GM11168 (cell line): ENCODE measurements around the gene BANF1.
"Not testable (repeated sequence)": the region's sequence is repeated elsewhere in the genome, so short reads cannot be mapped to it uniquely, and the experiment has no call there.

ENCODE experiments used
- in situ Hi-C: fragments of 300-500 bp; cut with MboI; formaldehyde crosslinking; loops from one replicate; pipeline ENCODE4 v1.12.0; 2022; ENCODE audit warnings: low sequenced_read_pairs; ENCODE audit not compliant: unreplicated experiment

BANF1 gene

DNA sequence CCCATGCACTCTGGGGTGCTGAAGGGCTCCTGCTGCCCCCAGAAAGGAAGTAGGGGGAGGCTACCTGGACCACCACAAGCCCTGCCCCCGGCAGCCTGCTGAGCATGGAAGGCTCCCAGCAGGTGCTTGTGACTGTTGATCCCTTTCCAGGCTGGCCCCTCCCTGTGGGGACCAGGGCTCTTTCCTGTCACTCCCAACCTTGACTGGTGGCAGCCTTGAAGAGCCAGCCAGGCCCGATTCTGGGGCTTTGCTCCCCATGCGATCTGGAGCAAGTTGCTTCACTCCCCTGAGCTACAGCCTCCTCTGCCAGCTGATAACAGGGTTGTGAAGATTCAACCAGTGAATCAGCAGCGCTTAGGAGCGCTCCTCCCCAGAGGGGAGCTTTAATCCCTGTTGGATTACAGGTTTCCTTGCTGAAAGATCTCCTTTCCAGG lies 4.9 kb downstream of the BANF1 start:
- in situ Hi-C loops = no loop called here

GRCh38 chr11:66008095-66008467 lies 5.8 kb downstream of the BANF1 start:
- in situ Hi-C loops = no loop called here

DNA sequence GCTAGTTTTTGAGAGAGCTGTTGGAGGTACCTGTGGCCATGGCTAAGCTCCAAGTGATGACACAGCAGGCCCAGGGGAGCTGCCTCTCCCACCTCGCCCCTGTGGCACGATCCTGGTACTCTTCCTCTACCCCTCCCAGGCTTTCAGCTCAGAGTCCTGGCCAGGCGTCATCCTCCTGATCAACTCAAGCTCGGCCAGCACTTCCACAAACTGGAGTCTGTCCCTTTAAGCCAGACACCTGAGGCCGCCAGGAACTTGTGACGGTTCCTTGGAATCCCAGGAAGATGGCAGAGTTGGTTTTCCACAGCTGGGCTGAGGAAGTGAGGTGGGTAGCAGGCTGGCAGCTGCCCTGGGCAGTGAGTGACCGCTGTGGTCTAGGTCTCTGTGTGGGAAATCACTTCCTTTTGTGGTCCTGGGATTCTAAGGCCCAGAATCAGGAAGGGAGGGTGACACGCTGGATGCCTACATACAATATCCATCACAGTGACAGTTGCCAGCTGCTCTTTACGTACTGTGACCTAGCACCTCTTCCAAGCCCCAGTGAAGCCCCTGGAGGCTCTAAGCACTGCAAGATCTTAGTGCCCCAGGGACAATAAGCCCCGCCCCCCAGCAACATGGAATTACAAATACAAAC lies 6.3 kb downstream of the BANF1 start:
- in situ Hi-C loops = no loop called here

DNA sequence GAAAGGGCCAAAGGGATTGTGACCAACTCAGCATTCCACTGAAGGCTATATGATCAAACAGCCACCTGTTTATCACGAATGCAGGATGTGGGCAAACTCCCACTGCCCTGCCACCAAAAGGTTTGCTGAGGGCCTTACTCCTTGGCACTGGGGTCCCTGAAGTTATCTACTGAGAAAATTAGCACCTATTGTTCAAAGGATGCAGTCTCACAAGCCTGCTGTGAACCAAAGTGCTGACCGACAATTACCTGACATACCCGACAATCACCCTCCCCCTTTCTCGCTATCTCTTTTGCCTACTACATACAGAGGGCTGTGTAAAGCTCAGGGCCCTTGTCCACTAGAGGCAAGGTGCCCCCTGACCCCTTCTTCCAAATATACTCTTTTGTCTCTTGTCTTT lies 7.7 kb downstream of the BANF1 start:
- in situ Hi-C loops = not testable (repeated sequence)

- in situ Hi-C loops = no loop called here
Measured at GRCh38 chr11:66011239-66011784, 9.0 kb downstream of the BANF1 start.

DNA sequence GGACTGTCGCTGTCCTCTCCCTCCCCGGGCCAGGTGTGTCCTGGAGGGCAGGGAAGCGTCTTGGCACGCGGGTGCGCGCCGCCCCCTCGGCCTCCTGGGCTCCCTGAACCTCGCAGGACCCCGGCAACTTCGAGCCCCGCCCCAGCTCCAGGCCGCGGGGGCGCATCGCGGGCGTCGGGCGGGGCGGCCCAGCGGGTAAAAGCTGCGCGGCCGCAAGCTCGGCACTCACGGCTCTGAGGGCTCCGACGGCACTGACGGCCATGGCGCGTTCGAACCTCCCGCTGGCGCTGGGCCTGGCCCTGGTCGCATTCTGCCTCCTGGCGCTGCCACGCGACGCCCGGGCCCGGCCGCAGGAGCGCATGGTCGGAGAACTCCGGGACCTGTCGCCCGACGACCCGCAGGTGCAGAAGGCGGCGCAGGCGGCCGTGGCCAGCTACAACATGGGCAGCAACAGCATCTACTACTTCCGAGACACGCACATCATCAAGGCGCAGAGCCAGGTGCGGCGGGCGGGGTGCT lies 9.5 kb downstream of the BANF1 start, which contains the start of gene CST6:
Gene CST6, plus strand, starts transcription at position 224 of the 519 bp plus-strand sequence. Its CDS starts 37 bp downstream, at position 261.
- in situ Hi-C loops = no loop called here

- in situ Hi-C loops = no loop called here
Measured at GRCh38 chr11:66012371-66012945, 10.2 kb downstream of the BANF1 start.

- in situ Hi-C loops = no loop called here
Measured at GRCh38 chr11:66012946-66013761, 10.9 kb downstream of the BANF1 start.

- in situ Hi-C loops = no loop called here
Measured at GRCh38 chr11:66013762-66014100, 11.4 kb downstream of the BANF1 start.

GRCh38 chr11:66014804-66015453 lies 12.6 kb downstream of the BANF1 start:
- in situ Hi-C loops = no loop called here

DNA sequence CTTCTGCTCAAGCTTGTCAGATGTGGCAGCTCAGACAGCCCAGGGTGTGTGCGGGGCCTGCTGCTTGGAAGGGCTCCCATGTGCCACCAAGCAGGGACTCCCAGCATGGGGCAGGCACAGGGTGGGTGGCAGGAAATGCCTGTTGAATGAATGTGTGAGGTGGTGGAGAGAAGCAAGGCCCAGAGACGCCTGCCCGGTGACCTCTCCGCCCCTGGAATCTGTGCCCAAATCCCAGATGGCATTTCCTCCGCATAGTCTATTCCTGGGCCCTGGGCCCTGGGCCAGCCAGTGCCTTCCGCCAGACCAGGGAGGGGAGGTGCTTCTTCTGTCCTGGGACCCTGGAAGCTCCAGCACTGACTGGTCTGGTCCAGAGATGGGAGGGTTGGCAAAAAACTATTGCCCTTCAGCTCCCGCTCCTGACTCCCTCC lies 13.2 kb downstream of the BANF1 start:
- in situ Hi-C loops = no loop called here

- in situ Hi-C loops = no loop called here
Measured at GRCh38 chr11:66015936-66016792, 13.9 kb downstream of the BANF1 start.

GRCh38 chr11:66016793-66017177 lies 14.5 kb downstream of the BANF1 start:
- in situ Hi-C loops = no loop called here

GRCh38 chr11:66017321-66017720 lies 15.0 kb downstream of the BANF1 start:
- in situ Hi-C loops = no loop called here

DNA sequence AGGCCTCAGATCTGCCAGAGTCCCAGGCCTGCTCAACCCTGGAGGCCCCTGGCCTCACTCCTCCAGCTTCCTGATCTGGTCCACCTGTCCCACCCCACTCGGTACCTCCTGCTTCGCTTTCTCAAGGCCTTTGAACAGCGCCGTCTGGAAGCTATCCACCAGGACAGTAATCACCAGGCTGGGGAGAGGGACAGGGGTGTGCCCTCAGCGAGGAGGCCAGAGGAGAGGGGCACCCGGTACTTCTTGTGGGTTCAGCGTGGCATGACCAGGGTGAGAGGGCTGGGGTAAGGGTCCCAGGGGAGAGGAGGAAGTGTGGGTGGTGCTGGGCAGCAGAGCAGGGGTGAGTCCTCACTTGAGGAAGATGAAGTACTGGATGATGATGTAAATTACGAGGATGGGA lies 17.9 kb downstream of the BANF1 start:
- in situ Hi-C loops = no loop called here

- in situ Hi-C loops = no loop called here
Measured at GRCh38 chr11:66020618-66021357, 18.5 kb downstream of the BANF1 start.

- in situ Hi-C loops = no loop called here
Measured at GRCh38 chr11:66022401-66023185, 20.3 kb downstream of the BANF1 start.

DNA sequence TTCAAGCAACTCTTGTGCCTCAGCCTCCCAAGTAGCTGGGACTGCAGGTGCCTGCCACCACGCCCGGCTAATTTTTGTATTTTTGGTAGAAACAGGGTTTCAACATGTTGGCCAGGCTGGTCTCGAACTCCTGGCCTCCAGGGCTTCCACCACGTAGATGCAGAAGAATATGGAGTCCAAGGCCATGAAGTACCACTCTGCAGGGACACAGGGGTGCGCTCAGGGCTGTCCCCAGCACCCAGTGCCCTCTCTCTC lies 20.8 kb downstream of the BANF1 start:
- in situ Hi-C loops = not testable (repeated sequence)
